GM19035 (cell line): ENCODE data around the gene SPTBN1.
"Not testable (repeated sequence)": the region's sequence is repeated elsewhere in the genome, so short reads cannot be mapped to it uniquely, and the experiment has no call there.

ENCODE experiments used
- ATAC-seq: cut with Tn5 transposase; IDR thresholded peaks from one replicate; pipeline ENCODE4 v1.9.1; 2021; ENCODE audit not compliant: unreplicated experiment

SPTBN1 gene

GRCh38 chr2:54691445-54692135 is 235.5 kb downstream of the SPTBN1 start:
- no peak for ATAC-seq

GRCh38 chr2:54692556-54692955 is 236.4 kb downstream of the SPTBN1 start:
- no peak for ATAC-seq

- no peak for ATAC-seq
Observed at GRCh38 chr2:54695378-54695777, 239.3 kb downstream of the SPTBN1 start.

GRCh38 chr2:54697934-54698333 is 241.8 kb downstream of the SPTBN1 start:
- ATAC-seq, result no peak

- ATAC-seq, result not testable (repeated sequence)
Observed at GRCh38 chr2:54698926-54699325, 242.8 kb downstream of the SPTBN1 start.

- ATAC-seq, result no peak
Observed at GRCh38 chr2:54699665-54700064, 243.5 kb downstream of the SPTBN1 start.

- ATAC-seq, result no peak
Observed at GRCh38 chr2:54701029-54701428, 244.9 kb downstream of the SPTBN1 start.

GRCh38 chr2:54704238-54704637 is 248.1 kb downstream of the SPTBN1 start:
- no peak for ATAC-seq

- ATAC-seq, result peak; percentile 61
Observed at GRCh38 chr2:54704688-54705605, 248.8 kb downstream of the SPTBN1 start.

GRCh38 chr2:54706622-54707021 is 250.5 kb downstream of the SPTBN1 start:
- no peak for ATAC-seq

- no peak for ATAC-seq
Observed at GRCh38 chr2:54708584-54709335, 252.6 kb downstream of the SPTBN1 start.

GRCh38 chr2:54709336-54709809 is 253.2 kb downstream of the SPTBN1 start:
- no peak for ATAC-seq

- ATAC-seq, result no peak
Observed at GRCh38 chr2:54710216-54710615, 254.1 kb downstream of the SPTBN1 start.

GRCh38 chr2:54712516-54712915 is 256.4 kb downstream of the SPTBN1 start:
- ATAC-seq, result no peak

- no peak for ATAC-seq
Observed at GRCh38 chr2:54714996-54715395, 258.9 kb downstream of the SPTBN1 start.

- ATAC-seq, result no peak
Observed at GRCh38 chr2:54716375-54716774, 260.2 kb downstream of the SPTBN1 start.

- no peak for ATAC-seq
Observed at GRCh38 chr2:54720563-54720962, 264.4 kb downstream of the SPTBN1 start.
